Left renal pelvis (tissue), 4 donors: ENCODE results near the gene CD244. TPM values are rescaled to one million over a fixed set of nuclear protein-coding genes. Genes with fewer than 3 reads are reported as not detected.
"Not testable (repeated sequence)": the region's sequence is repeated elsewhere in the genome, so short reads cannot be mapped to it uniquely, and the experiment has no call there.

ENCODE experiments used
- DNase-seq, 4 donors: peaks; one replicate each; pipeline ENCODE4 v3.0.0-alpha.2; 2013; ENCODE audit warnings: low read depth in 4 of 4, low spot score in 3 of 4
- polyA plus RNA-seq, 4 donors: library from polyadenylated mRNA; unstranded; fragments of 120-200 nt; gene quantifications; one replicate each; pipeline ENCODE4 v1.2.1, GENCODE V29; 2013; ENCODE audit not compliant: insufficient read length in 4 of 4

The CD244 gene, protein sequence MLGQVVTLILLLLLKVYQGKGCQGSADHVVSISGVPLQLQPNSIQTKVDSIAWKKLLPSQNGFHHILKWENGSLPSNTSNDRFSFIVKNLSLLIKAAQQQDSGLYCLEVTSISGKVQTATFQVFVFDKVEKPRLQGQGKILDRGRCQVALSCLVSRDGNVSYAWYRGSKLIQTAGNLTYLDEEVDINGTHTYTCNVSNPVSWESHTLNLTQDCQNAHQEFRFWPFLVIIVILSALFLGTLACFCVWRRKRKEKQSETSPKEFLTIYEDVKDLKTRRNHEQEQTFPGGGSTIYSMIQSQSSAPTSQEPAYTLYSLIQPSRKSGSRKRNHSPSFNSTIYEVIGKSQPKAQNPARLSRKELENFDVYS
- under 1 TPM; 0.07 to 0.42 (median 0.19) TPM for polyA plus RNA-seq

GRCh38 chr1:160862203-160863060 is at the start of gene CD244:
Gene CD244 (minus strand): TSS chr1:160862887. CDS start chr1:160862677, 210 bp downstream.
- DNase-seq = no peak

DNA sequence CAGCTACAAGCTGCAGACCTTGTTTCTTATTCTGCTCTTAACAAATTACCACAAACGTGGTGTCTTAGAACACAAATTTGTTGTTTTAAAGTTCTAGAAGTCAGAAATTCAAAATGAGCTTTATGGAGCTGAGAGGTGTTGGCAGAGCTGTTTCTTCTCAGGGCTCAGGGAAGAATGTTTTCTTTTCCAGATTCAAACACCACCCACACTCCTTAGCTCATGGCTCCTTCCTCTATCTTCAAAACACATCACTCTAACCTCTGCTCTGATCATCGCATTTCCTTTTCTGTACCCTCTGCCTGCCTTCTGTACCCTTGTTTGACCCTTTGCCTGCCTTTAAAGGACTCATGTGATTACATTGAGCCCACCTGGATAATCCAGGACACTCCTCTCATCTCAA is 49.2 kb upstream of the CD244 start:
- DNase-seq = no peak

GRCh38 chr1:160911441-160911840 is 48.8 kb upstream of the CD244 start:
- DNase-seq = no peak

DNA sequence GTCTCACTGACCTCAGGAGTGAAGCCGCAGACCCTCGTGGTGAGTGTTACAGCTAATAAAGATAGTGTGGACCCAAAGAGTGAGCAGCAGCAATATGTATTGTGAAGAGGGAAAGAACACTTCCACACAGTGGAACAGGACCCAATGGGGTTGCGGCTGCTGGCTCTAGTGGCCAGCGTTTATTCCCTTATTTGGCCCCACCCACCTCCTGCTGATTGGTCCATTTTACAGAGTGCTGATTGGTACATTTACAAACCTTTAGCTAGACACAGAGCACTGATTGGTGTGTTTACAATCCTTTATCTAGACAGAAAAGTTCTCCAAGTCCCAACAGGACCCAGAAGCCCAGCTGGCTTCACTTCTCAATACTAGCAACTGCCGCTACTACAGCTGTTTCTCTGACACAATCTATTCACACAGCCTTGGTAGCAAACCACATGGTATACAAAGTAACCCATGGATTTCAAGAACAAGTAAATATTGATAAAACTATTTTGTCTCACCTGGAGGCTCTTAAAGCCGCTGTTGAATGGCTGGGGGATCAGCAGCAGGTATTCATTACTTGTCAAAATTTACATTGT is 47.6 kb upstream of the CD244 start:
- no peak for DNase-seq

- no peak for DNase-seq
These were observed 45.3 kb upstream of the CD244 start for GRCh38 chr1:160907976-160908375.

DNA sequence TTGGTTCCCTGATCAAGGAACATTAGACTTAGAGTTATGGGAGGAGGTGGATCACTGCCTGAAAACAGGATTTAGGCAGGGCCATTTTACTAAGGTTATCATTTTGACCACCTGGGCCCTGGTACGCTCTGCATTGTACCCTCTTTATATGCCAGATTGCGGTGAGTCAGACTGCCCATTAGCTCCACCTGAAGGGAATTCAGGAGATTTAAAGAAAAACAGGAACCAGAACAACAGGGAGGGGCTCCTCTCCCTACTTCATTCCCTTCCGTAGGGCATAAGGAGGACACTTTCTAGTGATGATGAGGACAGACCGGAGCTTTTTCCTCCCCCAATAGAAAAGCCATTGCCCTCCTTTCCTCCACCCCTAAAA is 42.9 kb upstream of the CD244 start:
- no peak for DNase-seq

GRCh38 chr1:160904783-160905616 is 42.3 kb upstream of the CD244 start:
- no peak for DNase-seq

GRCh38 chr1:160902251-160902650 is 39.6 kb upstream of the CD244 start:
- DNase-seq = not testable (repeated sequence)

DNA sequence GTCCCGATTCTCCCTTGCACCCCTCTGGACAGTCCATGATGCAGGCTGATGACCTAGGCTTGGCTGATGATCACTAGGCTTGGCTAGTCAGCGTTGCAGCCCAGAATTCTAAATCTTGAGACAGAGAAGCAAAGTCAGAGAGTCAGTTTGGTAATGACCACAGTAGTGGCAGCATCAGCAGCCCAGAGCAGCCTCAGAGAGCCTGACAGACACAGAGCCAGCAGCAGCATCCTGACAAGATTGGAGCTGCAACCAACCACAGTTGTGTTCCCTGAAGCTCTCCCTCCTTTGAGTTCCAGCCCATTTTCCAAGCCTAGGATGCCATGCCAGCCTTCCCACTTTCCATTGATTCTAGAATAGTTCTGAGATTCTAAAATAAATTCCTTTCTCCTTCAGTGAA is 39.1 kb upstream of the CD244 start:
- no peak for DNase-seq

DNA sequence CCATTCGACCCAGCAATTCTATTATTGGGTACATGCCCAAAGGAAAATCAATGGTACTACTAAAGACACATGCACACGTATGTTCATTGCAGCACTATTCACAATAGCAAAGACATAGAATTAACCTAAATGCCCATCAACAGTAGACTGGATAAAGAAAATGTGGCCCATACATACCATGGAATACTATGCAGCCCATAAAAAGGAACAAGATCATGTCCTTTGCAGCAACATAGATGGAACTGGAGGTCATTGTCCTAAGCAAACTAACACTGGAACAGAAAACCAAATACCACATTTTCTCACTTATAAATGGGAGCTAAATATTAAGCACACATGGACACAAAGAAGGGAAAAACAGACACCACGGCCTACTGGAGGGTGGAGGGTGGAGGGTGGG is 38.0 kb upstream of the CD244 start:
- not testable (repeated sequence) for DNase-seq

DNA sequence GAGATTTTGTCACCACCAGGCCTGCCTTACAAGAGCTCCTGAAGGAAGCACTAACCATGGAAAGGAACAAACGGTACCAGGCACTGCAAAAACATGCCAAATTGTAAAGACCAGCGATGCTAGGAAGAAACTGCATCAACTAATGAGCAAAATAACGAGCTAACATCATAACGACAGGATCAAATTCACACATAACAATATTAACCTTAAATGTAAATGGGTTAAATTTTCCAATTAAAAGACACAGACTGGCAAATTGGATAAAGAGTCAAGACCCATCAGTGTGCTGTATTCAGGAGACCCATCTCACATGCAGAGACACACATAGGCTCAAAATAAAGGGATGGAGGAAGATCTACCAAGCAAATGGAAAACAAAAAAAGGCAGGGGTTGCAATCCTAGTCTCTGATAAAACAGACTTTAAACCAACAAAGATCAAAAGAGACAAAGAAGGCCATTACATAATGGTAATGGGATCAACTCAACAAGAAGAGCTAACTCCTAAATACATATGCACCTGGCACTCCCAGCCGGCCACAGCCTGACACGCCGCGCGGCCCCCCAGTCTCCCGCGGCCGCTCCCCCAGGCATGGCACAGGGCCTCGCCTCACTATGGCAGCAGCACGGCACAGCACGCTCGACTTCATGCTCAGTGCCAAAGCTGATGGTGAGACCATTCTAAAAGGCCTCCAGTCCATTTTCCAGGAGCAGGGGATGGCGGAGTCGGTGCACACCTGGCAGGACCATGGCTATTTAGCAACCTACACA is 31.9 kb upstream of the CD244 start:
- not testable (repeated sequence) for DNase-seq

- DNase-seq = no peak
These were observed 28.8 kb upstream of the CD244 start for GRCh38 chr1:160891474-160891873.

GRCh38 chr1:160888926-160889325 is 26.2 kb upstream of the CD244 start:
- DNase-seq = no peak

GRCh38 chr1:160887071-160887470 is 24.4 kb upstream of the CD244 start:
- no peak for DNase-seq

DNA sequence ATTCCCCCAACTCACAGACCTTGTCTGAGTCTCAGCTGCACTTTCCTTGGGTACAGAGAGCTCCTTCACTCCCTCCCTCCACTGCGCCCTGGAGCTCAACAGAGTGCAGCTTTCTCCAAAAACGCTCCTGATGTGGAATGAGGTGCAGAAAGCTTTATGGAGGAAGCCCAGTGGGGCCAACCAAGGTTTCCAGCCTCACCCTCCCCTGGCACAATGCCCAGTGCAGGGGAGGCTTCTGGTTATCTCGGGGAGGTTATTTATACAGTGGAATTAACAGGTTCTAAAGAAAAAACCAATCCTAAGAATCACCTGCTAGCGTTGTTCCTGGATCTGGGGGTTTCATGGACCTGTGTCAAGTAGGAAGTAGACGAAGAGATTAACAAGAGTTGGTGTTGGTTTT is 22.4 kb upstream of the CD244 start, which contains the start of gene ITLN1:
Gene ITLN1, minus strand, starts transcription at position 139 of the 400 bp plus-strand sequence. CDS start 303 bp downstream, outside the sequence.
- no peak for DNase-seq

DNA sequence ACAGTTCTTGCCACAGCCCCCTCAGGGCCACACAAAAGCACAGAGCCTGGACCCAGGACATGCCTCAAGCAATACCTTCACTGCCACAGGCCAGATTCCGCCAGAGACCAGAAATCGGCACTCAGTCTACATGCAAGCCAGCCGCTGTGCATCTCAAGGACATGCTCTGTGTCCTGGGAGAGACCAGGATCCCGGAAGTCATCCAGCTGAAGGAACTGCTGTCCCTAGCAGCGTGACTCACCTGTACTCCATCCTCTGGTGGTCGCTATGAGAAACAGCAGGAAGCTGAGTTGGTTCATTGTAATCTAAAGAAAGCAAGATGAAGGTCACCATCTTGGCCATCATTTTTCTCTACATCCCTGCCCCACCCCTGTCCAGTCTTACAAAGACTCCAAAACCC is 21.9 kb upstream of the CD244 start:
- DNase-seq = no peak

DNA sequence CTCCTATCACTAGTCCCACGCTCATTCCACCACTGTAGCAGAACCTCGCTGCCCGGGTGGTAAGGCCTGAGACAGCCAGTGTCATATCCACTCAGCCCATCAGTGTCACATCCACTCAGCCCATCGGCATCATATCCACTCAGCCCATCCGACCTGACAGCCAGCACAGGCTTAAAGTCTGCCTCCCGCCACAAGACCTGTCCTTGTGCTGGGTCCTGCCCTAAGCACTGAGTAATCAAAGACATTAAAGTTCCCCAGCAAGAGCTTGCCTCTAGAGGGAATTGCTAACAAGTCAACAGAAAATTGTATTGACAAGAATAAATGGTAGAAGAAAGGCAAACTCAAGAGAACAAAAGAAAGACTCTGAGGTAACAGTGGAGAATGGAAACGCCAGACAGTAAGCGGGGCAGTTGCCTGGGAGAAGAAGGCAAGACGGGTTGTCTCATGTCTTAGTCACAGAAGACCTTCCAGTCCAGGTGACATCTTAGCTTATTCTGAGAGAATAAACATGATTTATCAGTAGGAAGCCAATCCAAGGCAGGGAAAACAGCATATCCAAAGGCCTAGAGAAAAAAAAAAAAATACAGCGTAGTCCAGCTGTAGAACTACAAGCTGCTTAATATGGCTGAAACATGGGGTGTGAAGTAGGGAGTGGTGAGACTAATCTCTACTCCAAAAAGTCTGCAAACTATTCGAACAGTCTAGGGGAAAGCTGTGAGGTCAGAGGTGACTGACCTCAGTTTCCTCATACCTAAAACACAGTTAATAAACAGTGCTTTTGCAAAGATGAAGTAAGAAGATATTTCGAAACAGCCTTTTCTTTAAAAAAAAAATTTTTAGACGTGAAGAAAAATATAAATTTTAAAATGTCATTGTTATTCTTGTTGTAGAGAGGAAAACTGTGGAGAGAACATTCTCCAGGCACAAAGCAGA is 21.2 kb upstream of the CD244 start:
- no peak for DNase-seq

DNA sequence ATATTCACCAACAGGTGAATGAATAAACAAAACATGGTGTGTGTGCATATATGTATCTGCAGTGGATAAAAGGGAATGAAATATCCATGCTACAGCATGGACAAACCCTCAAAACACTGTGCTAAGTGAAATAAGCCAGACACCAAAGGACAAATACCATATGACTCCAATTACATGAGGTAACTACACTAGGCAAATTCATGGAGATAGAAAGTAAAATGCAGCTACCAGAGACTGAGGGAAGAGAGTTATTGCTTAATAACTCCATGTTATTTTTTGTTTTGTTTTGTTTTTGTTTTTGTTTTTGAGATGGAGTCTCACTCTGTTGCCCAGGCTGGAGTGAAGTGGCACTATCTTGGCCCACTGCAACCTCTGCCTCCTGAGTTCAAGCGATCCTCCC is 19.9 kb upstream of the CD244 start:
- DNase-seq = no peak

DNA sequence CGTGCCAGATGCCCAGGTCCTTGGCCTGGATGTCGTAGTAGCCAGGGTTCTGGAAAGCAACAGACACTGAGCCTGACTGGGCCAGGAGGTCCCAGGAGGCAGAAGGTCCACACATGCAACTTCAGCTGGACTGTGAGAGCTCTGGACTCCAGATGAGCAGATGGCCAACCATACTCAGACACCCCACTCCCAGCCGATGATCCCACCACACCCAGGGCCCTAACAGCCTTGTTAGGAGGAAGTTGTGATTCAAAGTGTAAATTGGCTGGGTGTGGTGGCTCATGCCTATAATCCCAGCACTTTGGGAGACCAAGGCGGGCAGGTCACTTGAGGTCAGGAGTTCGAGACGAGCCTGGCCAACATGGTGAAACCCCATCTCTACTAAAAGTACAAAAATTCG is 18.6 kb upstream of the CD244 start:
- DNase-seq = not testable (repeated sequence)
